ENCODE data around the gene YAP1.

GRCh38 chr11:102230911-102231310, 120.7 kb downstream of the YAP1 start:
- TF ChIP-seq, protein P1, sequence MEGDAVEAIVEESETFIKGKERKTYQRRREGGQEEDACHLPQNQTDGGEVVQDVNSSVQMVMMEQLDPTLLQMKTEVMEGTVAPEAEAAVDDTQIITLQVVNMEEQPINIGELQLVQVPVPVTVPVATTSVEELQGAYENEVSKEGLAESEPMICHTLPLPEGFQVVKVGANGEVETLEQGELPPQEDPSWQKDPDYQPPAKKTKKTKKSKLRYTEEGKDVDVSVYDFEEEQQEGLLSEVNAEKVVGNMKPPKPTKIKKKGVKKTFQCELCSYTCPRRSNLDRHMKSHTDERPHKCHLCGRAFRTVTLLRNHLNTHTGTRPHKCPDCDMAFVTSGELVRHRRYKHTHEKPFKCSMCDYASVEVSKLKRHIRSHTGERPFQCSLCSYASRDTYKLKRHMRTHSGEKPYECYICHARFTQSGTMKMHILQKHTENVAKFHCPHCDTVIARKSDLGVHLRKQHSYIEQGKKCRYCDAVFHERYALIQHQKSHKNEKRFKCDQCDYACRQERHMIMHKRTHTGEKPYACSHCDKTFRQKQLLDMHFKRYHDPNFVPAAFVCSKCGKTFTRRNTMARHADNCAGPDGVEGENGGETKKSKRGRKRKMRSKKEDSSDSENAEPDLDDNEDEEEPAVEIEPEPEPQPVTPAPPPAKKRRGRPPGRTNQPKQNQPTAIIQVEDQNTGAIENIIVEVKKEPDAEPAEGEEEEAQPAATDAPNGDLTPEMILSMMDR (IDR thresholded peaks at IDR 0.05; ENCODE audit: borderline replicate concordance, extremely low read depth, low read length, poor library complexity, severe bottlenecking), result no peak
- no peak for TF ChIP-seq EZH2 (IDR thresholded peaks at IDR 0.05; ENCODE audit: borderline replicate concordance, low read depth, low read length, severe bottlenecking)

All from DND-41 (cell line).